Fibroblast of lung (primary cell): ENCODE measurements around the gene GNE. TPM values are rescaled to one million over a fixed set of nuclear protein-coding genes. Genes with fewer than 3 reads are reported as not detected.

Experiments used
- DNase-seq, 2 donors: peaks; one replicate each; pipeline versions ENCODE4 v3.0.0 to v3.0.0-alpha.2; 2010; ENCODE audit warnings: low read depth in 2 of 2
- H2AFZ ChIP-seq: 2 replicates; pipeline ENCODE4 v1.5.1; 2012; ENCODE audit warnings: low read length, control low read depth, inconsistent platforms
- H3K27ac ChIP-seq: 2 replicates; pipeline ENCODE4 v1.5.1; 2011; ENCODE audit warnings: low read length, control low read depth; ENCODE audit not compliant: insufficient read depth
- H3K27me3 ChIP-seq: 2 replicates; pipeline ENCODE4 v1.5.1; 2011; ENCODE audit warnings: mild to moderate bottlenecking, low read length; ENCODE audit not compliant: control insufficient read depth, insufficient read depth
- H3K36me3 ChIP-seq: 2 replicates; pipeline ENCODE4 v1.5.1; 2011; ENCODE audit warnings: low read length; ENCODE audit not compliant: control insufficient read depth, insufficient read depth
- H3K4me1 ChIP-seq: 2 replicates; pipeline ENCODE4 v1.5.1; 2011; ENCODE audit warnings: low read length; ENCODE audit not compliant: control insufficient read depth, insufficient read depth; ENCODE audit errors: extremely low read depth
- H3K4me2 ChIP-seq: 2 replicates; pipeline ENCODE4 v1.5.1; 2011; ENCODE audit warnings: low read length, control low read depth; ENCODE audit not compliant: insufficient read depth; ENCODE audit errors: extremely low read depth
- H3K4me3 ChIP-seq, 4 experiments: fragments of 200-600 bp in 1 of 4; sonication (generic) in 1 of 4; replicated peaks in 1 of 4; 2 replicates each; pipeline ENCODE4 v1.5.1; 2011 to 2016; ENCODE audit warnings: low read length in 4 of 4, low read depth in 3 of 4, mild to moderate bottlenecking in 3 of 4, control low read depth in 2 of 4, inconsistent platforms in 1 of 4, mixed read lengths in 1 of 4; ENCODE audit not compliant: insufficient read depth in 1 of 4; ENCODE audit errors: control extremely low read depth in 1 of 4
- H3K79me2 ChIP-seq: 2 replicates; pipeline ENCODE4 v1.5.1; 2012; ENCODE audit warnings: mild to moderate bottlenecking, low read length, inconsistent platforms; ENCODE audit not compliant: control insufficient read depth, insufficient read depth
- H3K9ac ChIP-seq: 2 replicates; pipeline ENCODE4 v1.5.1; 2011; ENCODE audit warnings: mild to moderate bottlenecking, low read length, control low read depth; ENCODE audit not compliant: insufficient read depth
- H3K9me3 ChIP-seq: 2 replicates; pipeline ENCODE4 v1.5.1; 2012; ENCODE audit warnings: low read depth, low read length; ENCODE audit not compliant: control insufficient read depth, insufficient read depth
- H4K20me1 ChIP-seq: 2 replicates; pipeline ENCODE4 v1.5.1; 2011; ENCODE audit warnings: low read length; ENCODE audit not compliant: control insufficient read depth, insufficient read depth; ENCODE audit errors: extremely low read depth
- CTCF ChIP-seq, 2 donors: IDR thresholded peaks in 1 of 2; conservative IDR thresholded peaks in 1 of 2; 1 replicate in 1 of 2; 2 replicates in 1 of 2; pipeline ENCODE4 v1.5.1; 2011 to 2012; ENCODE audit warnings: low read length in 2 of 2, control low read depth in 1 of 2, inconsistent platforms in 1 of 2, low read depth in 1 of 2, mild to moderate bottlenecking in 1 of 2
- EZH2 ChIP-seq: IDR thresholded peaks from 2 replicates; pipeline ENCODE4 v1.5.1; 2012; ENCODE audit warnings: low read length, control low read depth, mild to moderate bottlenecking; ENCODE audit errors: missing control alignments
- polyA plus RNA-seq, 2 donors: library from polyadenylated mRNA; depleted of rRNA in 1 of 2; stranded (reverse) in 1 of 2; unstranded in 1 of 2; fragments of >200 nt; gene quantifications; 2 replicates each; pipeline ENCODE4 v1.2.1, GENCODE V29; 2011 to 2012; ENCODE audit warnings: missing spikeins in 1 of 2
- total RNA-seq: library from RNA; depleted of rRNA; stranded (reverse); fragments of >200 nt; gene quantifications from 2 replicates; pipeline ENCODE4 v1.2.1, GENCODE V29; 2014

GNE gene
- total and polyA plus RNA-seq, 2 donors (not counting 1 experiment from before 2014, with no cell fraction given), result 22.1 to 31.2 TPM

- H3K4me1 ChIP-seq, result peaks cover 21% of the 10 kb centered on the region
- no peak overlapping the region for H3K4me3 ChIP-seq
- no peak overlapping the region for H3K9ac ChIP-seq
- no peak overlapping the region for H2AFZ ChIP-seq
- H3K79me2 ChIP-seq, result peaks cover 63% of the 10 kb centered on the region
- H3K36me3 ChIP-seq, result peaks cover 34% of the 10 kb centered on the region
- no peaks in the 10 kb centered on the region for H3K9me3 ChIP-seq
- peak overlapping the region; percentile 74 for H3K27ac ChIP-seq
- peak overlapping the region; percentile 54 for H3K4me2 ChIP-seq
- TF ChIP-seq CTCF (conservative IDR thresholded peaks at IDR 0.05 in 1 of 2, IDR thresholded peaks at IDR 0.05 in 1 of 2; ENCODE audit: low read depth in 1 of 2, low read length in 2 of 2), result no peak
- TF ChIP-seq EZH2, result no peak
- peak in 1 of 2 donors; percentile 70 for DNase-seq
- H3K27me3 ChIP-seq, result no peaks in the 10 kb centered on the region
- H4K20me1 ChIP-seq, result no peaks in the 10 kb centered on the region
Measured at GRCh38 chr9:36207016-36207415, 51.2 kb downstream of the GNE start.

- no peak overlapping the region for H3K4me3 ChIP-seq
- no peak overlapping the region for H3K9ac ChIP-seq
- no peaks in the 10 kb centered on the region for H4K20me1 ChIP-seq
- no peak overlapping the region for H3K4me2 ChIP-seq
- H3K79me2 ChIP-seq, result peaks cover 48% of the 10 kb centered on the region
- peaks cover 34% of the 10 kb centered on the region for H3K36me3 ChIP-seq
- no peak for DNase-seq
- no peak overlapping the region for H2AFZ ChIP-seq
- peaks cover 19% of the 10 kb centered on the region for H3K4me1 ChIP-seq
- H3K9me3 ChIP-seq, result no peaks in the 10 kb centered on the region
- peak in 1 of 2 donors; percentile 17 for TF ChIP-seq CTCF (conservative IDR thresholded peaks at IDR 0.05 in 1 of 2, IDR thresholded peaks at IDR 0.05 in 1 of 2; ENCODE audit: low read depth in 1 of 2, low read length in 2 of 2)
- TF ChIP-seq EZH2, result no peak
- H3K27me3 ChIP-seq, result no peaks in the 10 kb centered on the region
- H3K27ac ChIP-seq, result no peak overlapping the region
Measured at GRCh38 chr9:36204906-36205547, 53.2 kb downstream of the GNE start.

GRCh38 chr9:36194326-36195000, 63.8 kb downstream of the GNE start:
- Histone ChIP-seq H3K9ac (no peak overlapping the region), H3K36me3 (peaks cover 2% of the 10 kb centered on the region), H3K27me3 (no peaks in the 10 kb centered on the region), H3K27ac (no peak overlapping the region), H3K4me1 (peaks cover 8% of the 10 kb centered on the region), H4K20me1 (peaks cover 2% of the 10 kb centered on the region), H3K79me2 (peaks cover 71% of the 10 kb centered on the region), H3K4me2 (peak overlapping the region; percentile 63), H3K9me3 (no peaks in the 10 kb centered on the region), H3K4me3 (peak overlapping the region in 3 of 4 experiments; percentile 2 to 98 (median 5)), H2AFZ (no peak overlapping the region)
- TF ChIP-seq CTCF (conservative IDR thresholded peaks at IDR 0.05 in 1 of 2, IDR thresholded peaks at IDR 0.05 in 1 of 2; ENCODE audit: low read depth in 1 of 2, low read length in 2 of 2), result no peak
- no peak for TF ChIP-seq EZH2
- peak in 1 of 2 donors; percentile 28 for DNase-seq
